Chondrocyte (in vitro differentiated cells): Measurements from ENCODE around the gene ARHGAP40. TPM values are rescaled to one million over a fixed set of nuclear protein-coding genes. Genes with fewer than 3 reads are reported as not detected.

ENCODE experiments used
- DNase-seq: peaks from one replicate; pipeline ENCODE4 v3.0.0; 2021; ENCODE audit warnings: mixed read lengths, low spot score
- H3K27ac Mint-ChIP-seq: one replicate; pipeline ENCODE4 v1.8.0; 2021; ENCODE audit warnings: mild to moderate bottlenecking, moderate library complexity, mixed read lengths; ENCODE audit not compliant: unreplicated experiment
- H3K27me3 Mint-ChIP-seq: 2 replicates; pipeline ENCODE4 v1.8.0; 2021; ENCODE audit warnings: low read depth, mixed read lengths
- H3K36me3 Mint-ChIP-seq: 2 replicates; pipeline ENCODE4 v1.8.0; 2021; ENCODE audit warnings: low read depth, mixed read lengths
- H3K4me1 Mint-ChIP-seq: 2 replicates; pipeline ENCODE4 v1.8.0; 2021; ENCODE audit warnings: low read depth, mild to moderate bottlenecking, mixed read lengths
- H3K4me3 Mint-ChIP-seq: one replicate; pipeline ENCODE4 v1.8.0; 2021; ENCODE audit warnings: mild to moderate bottlenecking, moderate library complexity, mixed read lengths; ENCODE audit not compliant: unreplicated experiment
- H3K9me3 Mint-ChIP-seq: 2 replicates; pipeline ENCODE4 v1.8.0; 2021; ENCODE audit warnings: low read depth, mixed read lengths
- total RNA-seq: library from RNA; stranded (reverse); gene quantifications from 3 replicates; pipeline ENCODE4 v1.2.1, GENCODE V29; 2021
- TF ChIP-seq, protein P1 (sequence below): fragments of 200-600 bp; sonication (generic); IDR thresholded peaks from 2 replicates; pipeline ENCODE4 v1.5.0; 2021; ENCODE audit warnings: antibody characterized with exemption, mild to moderate bottlenecking, moderate library complexity

The ARHGAP40 gene
- total RNA-seq, 1 donor from 2014 or later = not detected

DNA sequence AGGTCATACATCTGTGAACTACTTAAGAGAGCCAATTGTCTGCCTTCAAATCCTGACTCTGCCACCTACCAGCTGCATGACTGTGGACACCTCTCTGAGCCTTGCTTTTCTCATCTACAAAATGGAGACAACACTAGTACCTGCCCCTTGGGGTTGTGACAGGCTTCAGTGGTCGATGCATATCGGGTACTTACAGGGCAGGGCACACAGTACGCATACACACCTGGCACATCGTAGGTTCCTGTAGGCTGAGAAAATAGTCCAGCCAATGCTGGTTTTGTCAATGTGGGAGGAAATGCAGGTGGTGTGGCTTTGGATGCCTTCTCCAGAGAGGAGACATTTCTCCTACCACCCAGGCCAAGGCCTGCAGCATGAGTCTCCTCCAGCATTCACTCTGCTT lies 18.3 kb upstream of the ARHGAP40 start:
- DNase-seq = no peak
- no peaks in the 10 kb centered on the region for H3K27me3 Mint-ChIP-seq
- H3K4me3 Mint-ChIP-seq = no peak overlapping the region
- peaks cover 4% of the 10 kb centered on the region for H3K4me1 Mint-ChIP-seq
- no peaks in the 10 kb centered on the region for H3K9me3 Mint-ChIP-seq
- TF ChIP-seq, protein P1, sequence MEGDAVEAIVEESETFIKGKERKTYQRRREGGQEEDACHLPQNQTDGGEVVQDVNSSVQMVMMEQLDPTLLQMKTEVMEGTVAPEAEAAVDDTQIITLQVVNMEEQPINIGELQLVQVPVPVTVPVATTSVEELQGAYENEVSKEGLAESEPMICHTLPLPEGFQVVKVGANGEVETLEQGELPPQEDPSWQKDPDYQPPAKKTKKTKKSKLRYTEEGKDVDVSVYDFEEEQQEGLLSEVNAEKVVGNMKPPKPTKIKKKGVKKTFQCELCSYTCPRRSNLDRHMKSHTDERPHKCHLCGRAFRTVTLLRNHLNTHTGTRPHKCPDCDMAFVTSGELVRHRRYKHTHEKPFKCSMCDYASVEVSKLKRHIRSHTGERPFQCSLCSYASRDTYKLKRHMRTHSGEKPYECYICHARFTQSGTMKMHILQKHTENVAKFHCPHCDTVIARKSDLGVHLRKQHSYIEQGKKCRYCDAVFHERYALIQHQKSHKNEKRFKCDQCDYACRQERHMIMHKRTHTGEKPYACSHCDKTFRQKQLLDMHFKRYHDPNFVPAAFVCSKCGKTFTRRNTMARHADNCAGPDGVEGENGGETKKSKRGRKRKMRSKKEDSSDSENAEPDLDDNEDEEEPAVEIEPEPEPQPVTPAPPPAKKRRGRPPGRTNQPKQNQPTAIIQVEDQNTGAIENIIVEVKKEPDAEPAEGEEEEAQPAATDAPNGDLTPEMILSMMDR = no peak
- H3K27ac Mint-ChIP-seq = no peak overlapping the region
- peaks cover 2% of the 10 kb centered on the region for H3K36me3 Mint-ChIP-seq

DNA sequence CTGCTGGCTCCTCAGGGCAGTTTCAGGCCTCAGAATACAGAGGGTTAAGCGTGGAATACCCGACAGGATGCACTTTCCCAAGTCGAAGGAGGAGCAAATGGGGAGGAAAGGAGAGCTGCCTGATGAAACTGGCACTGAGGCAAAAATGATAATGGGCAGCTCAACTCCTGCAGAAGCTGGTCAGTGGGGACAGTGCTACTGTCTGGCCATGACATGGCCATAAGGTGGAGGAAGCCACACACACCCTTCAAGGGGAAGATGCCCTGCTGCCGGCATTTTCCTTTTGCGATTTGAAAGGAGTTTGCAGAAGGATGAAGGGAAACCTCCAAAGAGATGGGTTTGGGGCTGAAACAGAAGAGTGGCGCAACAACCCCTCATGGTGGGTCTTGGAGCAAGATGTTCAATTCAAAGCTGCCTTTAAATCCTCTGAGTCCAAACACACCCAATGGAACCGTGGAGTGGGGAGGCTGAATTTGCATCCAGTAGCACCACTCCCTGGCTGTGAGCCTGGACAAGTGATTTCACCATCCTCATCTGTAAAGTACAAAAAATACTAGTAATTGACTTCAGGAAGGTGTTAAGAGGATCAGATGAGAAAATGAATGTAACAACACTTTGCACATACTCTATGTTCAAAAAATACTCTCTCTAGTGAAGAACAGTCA lies 17.4 kb upstream of the ARHGAP40 start:
- Mint-ChIP-seq H3K4me1 (peaks cover 4% of the 10 kb centered on the region), H3K4me3 (no peak overlapping the region), H3K27ac (no peak overlapping the region), H3K9me3 (no peaks in the 10 kb centered on the region), H3K36me3 (no peaks in the 10 kb centered on the region), H3K27me3 (no peaks in the 10 kb centered on the region)
- TF ChIP-seq, protein P1 = no peak
- no peak for DNase-seq

- Mint-ChIP-seq H3K27me3 (no peaks in the 10 kb centered on the region), H3K9me3 (no peaks in the 10 kb centered on the region), H3K4me3 (no peak overlapping the region), H3K36me3 (no peaks in the 10 kb centered on the region), H3K4me1 (peaks cover 4% of the 10 kb centered on the region), H3K27ac (no peak overlapping the region)
- TF ChIP-seq, protein P1 = no peak
- no peak for DNase-seq
Observed at GRCh38 chr20:38585404-38586180, 16.0 kb upstream of the ARHGAP40 start.

DNA sequence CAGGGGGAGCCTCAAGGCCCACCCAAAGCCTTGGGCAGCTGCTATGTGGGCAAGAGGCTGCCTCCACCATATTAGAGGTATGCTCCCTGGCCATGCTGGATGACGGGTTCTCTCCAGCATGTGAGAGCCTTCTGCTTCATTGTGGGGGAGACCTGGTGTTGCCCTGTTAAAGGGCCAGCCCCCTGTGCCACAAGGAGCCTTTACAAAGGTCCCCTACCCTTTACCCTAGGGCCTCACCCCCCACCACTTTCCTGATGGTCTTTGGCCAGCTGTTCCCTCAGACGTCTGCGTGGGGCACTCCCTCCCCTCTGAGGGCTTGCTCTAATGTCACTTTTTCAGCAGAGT lies 15.5 kb upstream of the ARHGAP40 start:
- Mint-ChIP-seq H3K27ac (no peak overlapping the region), H3K9me3 (no peaks in the 10 kb centered on the region), H3K27me3 (no peaks in the 10 kb centered on the region), H3K36me3 (no peaks in the 10 kb centered on the region), H3K4me1 (no peaks in the 10 kb centered on the region), H3K4me3 (no peak overlapping the region)
- no peak for DNase-seq
- TF ChIP-seq, protein P1 = no peak

- TF ChIP-seq, protein P1 = no peak
- H3K27ac Mint-ChIP-seq = no peak overlapping the region
- DNase-seq = no peak
- H3K9me3 Mint-ChIP-seq = no peaks in the 10 kb centered on the region
- no peak overlapping the region for H3K4me3 Mint-ChIP-seq
- no peaks in the 10 kb centered on the region for H3K36me3 Mint-ChIP-seq
- H3K4me1 Mint-ChIP-seq = no peaks in the 10 kb centered on the region
- H3K27me3 Mint-ChIP-seq = no peaks in the 10 kb centered on the region
Observed at GRCh38 chr20:38588303-38588702, 13.3 kb upstream of the ARHGAP40 start.
